Ectodermal cell (in vitro differentiated cells): ENCODE data around the gene CSNK1G2.

Experiments
- H3K27ac ChIP-seq: 2 replicates; pipeline ENCODE4 v1.7.0; 2013; ENCODE audit warnings: mild to moderate bottlenecking, low read depth, low read length; ENCODE audit not compliant: insufficient read depth, poor library complexity, severe bottlenecking
- H3K27me3 ChIP-seq: 2 replicates; pipeline ENCODE4 v1.7.0; 2013; ENCODE audit warnings: mild to moderate bottlenecking, low read length; ENCODE audit not compliant: insufficient read depth, control insufficient read depth, poor library complexity, severe bottlenecking
- H3K36me3 ChIP-seq: one replicate; pipeline ENCODE4 v1.7.0; 2013; ENCODE audit warnings: low read length; ENCODE audit not compliant: control insufficient read depth, insufficient read depth
- H3K4me1 ChIP-seq: one replicate; pipeline ENCODE4 v1.7.0; 2013; ENCODE audit warnings: low read length; ENCODE audit not compliant: control insufficient read depth, insufficient read depth
- H3K4me3 ChIP-seq: 2 replicates; pipeline ENCODE4 v1.7.0; 2013; ENCODE audit warnings: low read depth, low read length, control low read depth; ENCODE audit not compliant: insufficient read depth
- H3K9me3 ChIP-seq: 2 replicates; pipeline ENCODE4 v1.7.0; 2013; ENCODE audit warnings: mild to moderate bottlenecking, low read length, moderate library complexity; ENCODE audit not compliant: control insufficient read depth
- WGBS, 2 experiments: methylation state at CpG; one replicate each; pipeline ENCODE4 v1.1.7; 2013; ENCODE audit warnings: missing lambda C conversion rate in 2 of 2; 5-methylcytosine and 5-hydroxymethylcytosine counted together

The CSNK1G2 gene

DNA sequence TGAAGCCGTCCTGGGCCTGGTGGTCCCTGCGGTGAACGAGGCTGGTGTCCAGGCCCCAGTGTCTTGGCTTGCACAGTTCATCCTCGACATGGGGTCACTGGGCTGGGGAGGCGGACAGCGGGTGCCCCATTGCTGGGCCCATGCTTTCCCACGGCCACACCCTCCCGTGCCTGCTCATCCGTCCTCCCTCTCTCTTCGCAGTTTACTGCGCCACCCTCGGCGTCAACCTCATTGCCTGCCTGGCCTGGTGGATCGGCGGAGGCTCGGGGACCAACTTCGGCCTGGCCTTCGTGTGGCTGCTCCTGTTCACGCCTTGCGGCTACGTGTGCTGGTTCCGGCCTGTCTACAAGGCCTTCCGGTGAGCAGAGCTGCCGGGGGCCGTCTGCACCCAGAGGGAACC lies 23.0 kb upstream of the CSNK1G2 start:
- no peak overlapping the region for H3K4me3 ChIP-seq
- H3K27me3 ChIP-seq, result no peaks in the 10 kb centered on the region
- H3K9me3 ChIP-seq, result no peaks in the 10 kb centered on the region
- no peak overlapping the region for H3K27ac ChIP-seq
- WGBS, 2 experiments, result 96% methylated on average over 25 of the region's 25 CpGs
- peaks cover 47% of the 10 kb centered on the region for H3K36me3 ChIP-seq
- H3K4me1 ChIP-seq, result no peaks in the 10 kb centered on the region

DNA sequence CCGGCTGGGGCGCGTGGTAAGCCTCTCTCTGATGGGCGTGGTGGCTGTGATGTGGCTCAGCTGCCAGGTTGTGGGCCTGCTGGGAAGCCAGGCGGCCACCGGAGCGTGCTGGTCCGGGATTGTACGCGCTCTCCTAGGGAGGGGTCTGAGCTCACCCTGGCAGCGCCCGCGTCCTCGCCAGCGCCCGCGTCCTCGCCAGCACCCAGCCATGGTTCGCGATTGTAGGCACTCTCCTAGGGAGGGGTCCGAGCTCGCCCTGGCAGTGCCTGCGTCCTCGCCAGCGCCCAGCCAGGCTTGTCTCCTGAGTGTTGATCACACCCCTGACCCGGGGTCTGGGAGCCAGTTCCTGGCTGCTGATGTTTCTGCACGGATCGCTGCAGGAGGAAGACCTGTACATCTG lies 22.0 kb upstream of the CSNK1G2 start:
- WGBS, 2 experiments, result 95 to 96% methylated on average over 28 of the region's 28 CpGs
- H3K9me3 ChIP-seq, result no peaks in the 10 kb centered on the region
- no peaks in the 10 kb centered on the region for H3K4me1 ChIP-seq
- no peak overlapping the region for H3K4me3 ChIP-seq
- peaks cover 48% of the 10 kb centered on the region for H3K36me3 ChIP-seq
- H3K27ac ChIP-seq, result no peak overlapping the region
- H3K27me3 ChIP-seq, result no peaks in the 10 kb centered on the region

DNA sequence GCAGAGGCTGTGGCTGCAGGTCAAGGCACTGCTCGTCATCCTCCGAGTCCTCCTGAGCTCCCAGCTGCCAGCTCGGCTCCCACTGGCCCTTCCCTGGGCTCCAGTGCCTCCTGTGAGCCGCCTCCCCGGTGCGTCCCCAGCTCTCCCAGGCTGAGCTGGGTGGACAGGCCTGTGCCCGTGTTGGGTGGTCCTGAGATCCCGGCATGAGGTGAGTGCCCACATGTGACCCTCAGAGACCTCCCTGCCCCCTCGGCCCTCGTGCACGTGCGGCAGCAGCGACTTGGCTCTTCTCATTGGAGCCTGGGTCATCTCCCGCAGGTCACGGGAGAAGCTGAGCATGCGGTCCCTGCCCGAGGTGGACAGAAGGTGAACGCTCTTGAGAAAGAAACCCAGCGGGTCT lies 20.3 kb upstream of the CSNK1G2 start:
- WGBS, 2 experiments, result 94 to 97% methylated on average over 19 of the region's 19 CpGs
- H3K27ac ChIP-seq, result no peak overlapping the region
- H3K36me3 ChIP-seq, result peaks cover 45% of the 10 kb centered on the region
- no peak overlapping the region for H3K4me3 ChIP-seq
- no peaks in the 10 kb centered on the region for H3K4me1 ChIP-seq
- no peaks in the 10 kb centered on the region for H3K9me3 ChIP-seq
- H3K27me3 ChIP-seq, result no peaks in the 10 kb centered on the region

DNA sequence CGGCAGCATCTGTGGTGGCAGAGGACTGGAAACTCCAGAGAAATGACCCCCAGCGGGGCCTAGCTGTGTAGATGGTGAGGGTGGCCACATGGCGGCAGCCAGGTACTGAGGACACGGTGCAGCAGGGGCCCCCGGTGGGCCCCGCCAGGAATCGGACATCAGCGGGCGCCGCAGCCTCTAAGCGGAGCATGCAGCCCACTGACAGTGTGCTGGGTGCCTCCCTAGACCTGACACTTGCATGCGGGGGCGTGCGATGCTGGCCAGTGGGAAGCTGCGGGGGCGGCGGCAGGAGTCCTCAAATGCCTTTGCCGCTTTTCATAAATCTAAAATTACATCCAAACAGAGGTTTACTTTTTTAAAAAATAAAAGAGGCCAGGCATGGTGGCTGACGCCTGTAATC lies 19.6 kb upstream of the CSNK1G2 start:
- Histone ChIP-seq H3K27me3 (no peaks in the 10 kb centered on the region), H3K36me3 (peaks cover 45% of the 10 kb centered on the region), H3K27ac (no peak overlapping the region), H3K9me3 (no peaks in the 10 kb centered on the region), H3K4me3 (no peak overlapping the region), H3K4me1 (no peaks in the 10 kb centered on the region)
- 93 to 96% methylated on average over 19 of the region's 19 CpGs for WGBS, 2 experiments

DNA sequence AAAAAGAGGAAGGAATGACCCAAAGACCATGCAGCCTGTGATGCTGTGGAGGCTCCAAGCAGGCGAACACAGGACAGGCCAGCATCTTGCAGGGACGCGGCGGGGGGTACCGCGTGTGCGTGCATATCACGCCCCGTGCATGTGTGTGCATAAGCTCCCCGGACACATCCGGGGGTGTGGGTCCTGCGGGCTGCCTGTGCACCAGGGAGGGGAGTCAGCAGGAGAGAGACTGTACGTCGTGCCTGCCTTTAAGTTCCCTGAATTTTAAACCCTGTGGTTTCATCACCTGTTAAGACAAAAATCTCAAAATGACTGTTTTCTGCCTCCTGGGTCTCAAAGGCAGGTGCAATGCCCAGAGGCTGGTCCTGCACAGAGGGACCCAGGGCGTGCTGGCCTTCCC lies 19.1 kb upstream of the CSNK1G2 start:
- Histone ChIP-seq H3K27me3 (no peaks in the 10 kb centered on the region), H3K4me3 (no peak overlapping the region), H3K27ac (no peak overlapping the region), H3K9me3 (no peaks in the 10 kb centered on the region), H3K4me1 (no peaks in the 10 kb centered on the region), H3K36me3 (peaks cover 45% of the 10 kb centered on the region)
- 96 to 97% methylated on average over 15 of the region's 15 CpGs for WGBS, 2 experiments

DNA sequence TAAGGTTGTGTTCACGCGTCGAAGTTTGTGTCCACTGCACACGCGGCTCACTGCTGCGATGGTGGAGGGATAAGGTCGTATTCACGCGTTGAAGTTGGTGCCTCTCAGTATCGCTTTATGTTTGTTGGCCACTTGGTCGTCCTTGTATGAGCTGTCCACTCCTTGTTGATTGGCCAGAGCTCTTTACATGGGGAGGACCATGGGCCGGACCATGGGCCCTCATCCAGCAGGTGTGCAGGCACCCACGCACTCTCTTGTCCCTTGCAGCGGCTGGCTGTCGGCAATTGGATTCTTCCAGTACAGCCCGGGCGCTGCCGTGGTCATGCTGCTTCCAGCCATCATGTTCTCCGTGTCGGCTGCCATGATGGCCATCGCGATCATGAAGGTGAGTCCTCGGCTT lies 18.2 kb upstream of the CSNK1G2 start:
- Histone ChIP-seq H3K4me3 (no peak overlapping the region), H3K9me3 (no peaks in the 10 kb centered on the region), H3K4me1 (no peaks in the 10 kb centered on the region), H3K27me3 (peaks cover 3% of the 10 kb centered on the region), H3K27ac (no peak overlapping the region), H3K36me3 (peaks cover 38% of the 10 kb centered on the region)
- 92 to 93% methylated on average over 23 of the region's 23 CpGs for WGBS, 2 experiments

DNA sequence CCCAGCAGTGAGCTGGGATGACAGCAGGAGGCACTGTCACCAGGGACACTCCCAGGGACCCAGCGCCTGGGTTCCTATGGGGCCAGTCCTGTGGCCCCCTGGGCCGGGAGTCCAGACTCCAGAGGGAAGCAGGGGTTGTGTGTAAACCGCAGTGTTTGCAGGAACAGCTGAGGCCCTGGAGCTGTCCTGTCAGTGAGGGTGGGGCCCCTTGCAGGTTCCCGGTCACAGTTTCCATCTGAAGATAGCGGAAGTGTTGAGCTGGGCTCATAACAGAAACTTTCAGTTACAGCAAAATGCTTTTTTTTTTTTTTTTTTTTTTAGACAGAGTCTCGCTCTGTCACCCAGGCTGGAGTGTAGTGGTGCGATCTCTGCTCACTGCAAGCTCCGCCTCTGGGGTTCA lies 17.7 kb upstream of the CSNK1G2 start:
- Histone ChIP-seq H3K27ac (no peak overlapping the region), H3K36me3 (peaks cover 32% of the 10 kb centered on the region), H3K27me3 (peaks cover 8% of the 10 kb centered on the region), H3K9me3 (no peaks in the 10 kb centered on the region), H3K4me1 (no peaks in the 10 kb centered on the region), H3K4me3 (no peak overlapping the region)
- 86 to 91% methylated on average over 8 of the region's 8 CpGs for WGBS, 2 experiments

DNA sequence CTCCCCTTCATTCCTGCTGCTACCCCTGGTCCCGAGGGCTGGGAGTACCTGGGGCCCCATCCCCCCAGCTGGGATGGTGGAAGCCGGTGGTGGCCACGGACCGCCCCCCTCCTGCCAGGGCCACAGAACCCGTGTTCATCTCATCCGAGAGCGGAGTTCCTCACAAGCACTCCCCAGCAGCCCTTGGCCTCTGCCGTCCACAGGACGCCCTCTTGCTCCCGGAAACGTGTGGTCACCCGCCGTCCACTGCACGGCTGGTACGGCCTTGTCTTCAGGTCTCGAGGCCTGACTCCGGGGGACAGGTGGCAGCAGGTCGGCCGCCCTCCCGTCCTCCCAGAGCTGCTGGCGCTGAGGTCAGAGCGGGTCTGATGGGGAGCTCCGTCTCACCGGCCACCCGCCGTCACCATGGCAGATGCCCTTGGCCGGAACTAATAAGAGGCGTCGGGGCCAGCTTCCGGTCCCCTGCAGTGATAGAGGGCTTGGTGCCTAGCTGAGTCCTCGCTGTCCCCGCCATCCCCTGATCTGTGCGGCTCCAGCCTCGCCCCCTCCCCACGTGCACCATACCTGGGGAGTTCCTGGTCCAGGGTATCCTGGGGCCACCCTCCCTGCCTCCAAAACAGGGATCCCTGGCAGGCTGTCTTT lies 16.5 kb upstream of the CSNK1G2 start:
- no peaks in the 10 kb centered on the region for H3K9me3 ChIP-seq
- H3K4me3 ChIP-seq, result no peak overlapping the region
- no peak overlapping the region for H3K27ac ChIP-seq
- 95% methylated on average over 35 of the region's 35 CpGs for WGBS, 2 experiments
- no peaks in the 10 kb centered on the region for H3K4me1 ChIP-seq
- peaks cover 24% of the 10 kb centered on the region for H3K36me3 ChIP-seq
- H3K27me3 ChIP-seq, result peaks cover 17% of the 10 kb centered on the region

DNA sequence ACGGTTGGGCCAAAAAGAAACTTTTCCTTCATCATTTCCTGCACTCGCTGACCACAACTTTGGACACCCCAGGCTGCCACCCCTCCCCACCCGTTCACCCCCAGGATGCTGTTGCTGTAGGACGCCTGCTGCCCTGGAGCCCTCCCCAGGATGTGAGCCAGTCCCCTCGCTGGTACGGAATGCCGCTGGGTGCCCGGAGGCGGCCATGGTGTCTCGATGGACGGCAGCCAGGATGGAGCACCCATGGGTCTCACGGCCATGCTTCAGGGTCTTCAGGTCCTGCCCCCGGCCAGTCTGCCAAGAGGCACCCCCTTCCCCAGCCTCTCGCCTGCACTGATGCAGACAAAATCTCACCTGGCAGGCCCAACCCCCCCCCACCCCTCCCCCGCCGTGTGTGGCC lies 15.4 kb upstream of the CSNK1G2 start:
- Histone ChIP-seq H3K36me3 (peaks cover 24% of the 10 kb centered on the region), H3K27ac (no peak overlapping the region), H3K27me3 (peaks cover 17% of the 10 kb centered on the region), H3K4me1 (no peaks in the 10 kb centered on the region), H3K9me3 (no peaks in the 10 kb centered on the region), H3K4me3 (no peak overlapping the region)
- WGBS, 2 experiments, result 95 to 96% methylated on average over 14 to 16 of the region's 16 CpGs

DNA sequence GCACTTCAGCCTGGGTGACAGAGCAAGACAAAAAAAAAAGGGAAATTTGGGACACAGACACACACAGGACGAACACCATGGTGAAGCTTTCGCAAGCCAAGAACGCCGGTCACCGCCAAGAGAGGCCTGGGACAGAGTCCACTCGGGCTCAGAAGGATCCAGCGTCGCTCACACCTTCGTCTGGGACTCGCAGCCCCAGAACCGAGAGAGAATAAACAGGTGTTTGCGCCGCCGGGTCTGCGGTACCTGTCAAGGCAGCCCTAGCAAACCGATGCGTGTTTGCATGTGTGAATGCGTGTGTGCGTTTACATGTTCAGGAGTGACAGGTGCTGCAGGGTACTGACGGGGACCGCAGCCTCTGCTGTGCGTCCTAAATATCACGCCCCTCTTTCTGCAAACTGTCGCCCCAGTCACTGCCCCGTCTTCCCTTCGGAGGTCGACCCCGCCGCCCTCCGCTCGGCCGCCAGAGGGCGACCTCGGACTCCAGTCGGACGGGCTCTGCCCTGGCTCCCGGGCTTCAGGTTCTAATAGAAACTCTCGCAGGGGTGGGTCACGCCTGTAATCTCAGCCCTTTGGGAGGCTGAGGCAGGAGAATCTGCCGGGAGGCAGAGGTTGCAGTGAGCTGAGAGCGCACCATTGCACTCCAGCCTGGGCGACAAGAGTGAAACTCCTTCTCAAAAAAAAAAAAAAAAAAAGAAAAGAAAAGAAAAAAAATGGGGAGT lies 11.8 kb upstream of the CSNK1G2 start:
- no peak overlapping the region for H3K4me3 ChIP-seq
- no peak overlapping the region for H3K27ac ChIP-seq
- peaks cover 17% of the 10 kb centered on the region for H3K27me3 ChIP-seq
- WGBS, 2 experiments, result 22 to 24% methylated on average over 40 to 42 of the region's 42 CpGs
- H3K9me3 ChIP-seq, result no peaks in the 10 kb centered on the region
- H3K36me3 ChIP-seq, result peaks cover 2% of the 10 kb centered on the region
- H3K4me1 ChIP-seq, result no peaks in the 10 kb centered on the region
